ENCODE data around the gene GALNT4. TPM values are rescaled to one million over a fixed set of nuclear protein-coding genes. Genes with fewer than 3 reads are reported as not detected.

The GALNT4 gene
- total and polyA plus RNA-seq, 8 donors: 0.45 to 111 (median 6.6) TPM

- Histone ChIP-seq H3K4me3 (no peak overlapping the region), H3K36me3 (peaks cover 0 to 6% (median 0%) of the 10 kb centered on the region in 4 donors), H3K27ac (no peak overlapping the region), H3K4me1 (peaks cover 3 to 14% (median 7%) of the 10 kb centered on the region in 4 donors), H3K9me3 (no peaks in the 10 kb centered on the region), H3K27me3 (no peaks in the 10 kb centered on the region)
- WGBS, 5 donors: 57 to 83% (median 63%) methylated on average over 4 of the region's 4 CpGs
- TF ChIP-seq POLR2A (IDR thresholded peaks at IDR 0.05): no peak
- TF ChIP-seq POLR2AphosphoS5 (IDR thresholded peaks at IDR 0.05): no peak
- no peak for TF ChIP-seq CTCF (IDR thresholded peaks at IDR 0.05)
- TF ChIP-seq EP300 (IDR thresholded peaks at IDR 0.05): no peak
- no peak for DNase-seq
- intact Hi-C loops (cut with DNase I; ENCODE audit: low total_unique reads): no loop called here
These were observed 14.3 kb upstream of the GALNT4 start for GRCh38 chr12:89538897-89539296.

DNA sequence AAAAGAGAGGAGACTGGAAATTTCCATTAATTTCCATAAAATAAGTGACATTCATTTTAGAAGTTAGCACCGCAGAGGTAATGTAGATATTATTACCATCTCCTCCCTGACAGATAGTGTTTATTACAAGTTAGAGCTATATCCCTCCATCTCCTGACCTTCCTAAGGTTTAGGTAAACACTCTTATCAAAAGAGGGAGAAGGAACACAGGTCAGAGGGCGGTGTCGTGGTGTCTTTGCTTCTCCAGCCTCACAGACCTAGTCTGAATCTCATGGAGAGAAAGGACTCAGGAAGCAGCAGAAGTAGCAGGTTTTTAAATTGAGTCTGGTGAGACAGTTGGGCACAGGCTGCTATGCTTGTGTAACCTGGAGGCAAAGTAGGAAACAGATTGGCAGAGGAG, 12.8 kb upstream of the GALNT4 start:
- H3K27me3 ChIP-seq: no peaks in the 10 kb centered on the region
- H3K4me1 ChIP-seq: peaks cover 0 to under 1% (median 0%) of the 10 kb centered on the region in 4 donors
- TF ChIP-seq POLR2A (IDR thresholded peaks at IDR 0.05) (no peak), POLR2AphosphoS5 (IDR thresholded peaks at IDR 0.05) (no peak), EP300 (IDR thresholded peaks at IDR 0.05) (no peak), CTCF (IDR thresholded peaks at IDR 0.05) (no peak)
- no peaks in the 10 kb centered on the region for H3K9me3 ChIP-seq
- peaks cover 0 to 6% (median 0%) of the 10 kb centered on the region in 4 donors for H3K36me3 ChIP-seq
- no peak overlapping the region for H3K4me3 ChIP-seq
- intact Hi-C loops (cut with DNase I; ENCODE audit: low total_unique reads): no loop called here
- no peak overlapping the region for H3K27ac ChIP-seq
- DNase-seq: no peak
- WGBS, 5 donors: 73 to 87% (median 80%) methylated on average over 3 of the region's 3 CpGs

- Histone ChIP-seq H3K27ac (no peak overlapping the region), H3K9me3 (no peaks in the 10 kb centered on the region), H3K36me3 (no peaks in the 10 kb centered on the region), H3K27me3 (no peaks in the 10 kb centered on the region), H3K4me1 (peaks cover 4 to 28% (median 12%) of the 10 kb centered on the region in 4 donors), H3K4me3 (no peak overlapping the region)
- TF ChIP-seq CTCF (IDR thresholded peaks at IDR 0.05): peak in 5 of 7 experiments; percentile 38 to 77 (median 55)
- TF ChIP-seq EP300 (IDR thresholded peaks at IDR 0.05): no peak
- WGBS, 5 donors: 8 to 45% (median 32%) methylated on average over 1 of the region's 1 CpG
- intact Hi-C loops (cut with DNase I; ENCODE audit: low total_unique reads): loop anchor here (5.0 to 10.0 kb wide), 2 partner anchors 57 to 515 kb away; no protein-coding TSS in a partner anchor
- DNase-seq: peak in 1 of 2 donors; percentile 80
These were observed 5.1 kb upstream of the GALNT4 start for GRCh38 chr12:89529738-89530137.

DNA sequence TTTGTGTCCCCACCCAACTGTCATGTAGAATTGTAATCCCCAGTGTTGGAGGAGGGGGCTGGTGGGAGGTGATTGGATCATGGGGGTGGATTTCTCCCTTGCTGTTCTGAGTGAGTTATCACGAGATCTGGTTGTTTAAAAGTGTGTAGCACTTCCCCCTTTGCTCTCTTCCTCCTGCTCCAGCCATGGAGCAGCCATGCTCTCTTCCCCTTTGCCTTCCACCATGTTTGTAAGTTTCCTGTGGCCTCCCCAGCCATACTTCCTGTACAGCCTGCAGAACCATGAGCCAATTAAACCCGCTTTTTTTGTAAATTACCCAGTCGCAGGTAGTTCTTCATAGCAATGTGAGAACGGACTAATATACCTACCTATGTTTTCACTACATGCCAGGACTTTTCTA, 3.8 kb upstream of the GALNT4 start:
- no peak for DNase-seq
- H3K4me1 ChIP-seq: peaks cover 7 to 36% (median 17%) of the 10 kb centered on the region in 4 donors
- no peaks in the 10 kb centered on the region for H3K27me3 ChIP-seq
- no peak overlapping the region for H3K4me3 ChIP-seq
- TF ChIP-seq POLR2A (IDR thresholded peaks at IDR 0.05): no peak
- TF ChIP-seq POLR2AphosphoS5 (IDR thresholded peaks at IDR 0.05): no peak
- TF ChIP-seq CTCF (IDR thresholded peaks at IDR 0.05): no peak
- TF ChIP-seq EP300 (IDR thresholded peaks at IDR 0.05): no peak
- 60 to 74% (median 71%) methylated on average over 4 of the region's 4 CpGs for WGBS, 5 donors
- H3K9me3 ChIP-seq: no peaks in the 10 kb centered on the region
- H3K27ac ChIP-seq: no peak overlapping the region
- no peaks in the 10 kb centered on the region for H3K36me3 ChIP-seq
- intact Hi-C loops (cut with DNase I; ENCODE audit: low total_unique reads): loop anchor here (10.0 kb wide), 1 partner anchor 514 kb away; no protein-coding TSS in a partner anchor
